Pancreas (tissue), 10 donors: ENCODE data around the gene CCDC97. TPM values are rescaled to one million over a fixed set of nuclear protein-coding genes. Genes with fewer than 3 reads are reported as not detected.
A peak's percentile ranks its signal among the peaks of the same experiment; 100 is the strongest.

Experiments used
- ATAC-seq, 4 donors: fragments of 200-7000 bp; cut with Tn5 transposase; one replicate each; pipeline versions ENCODE4 v1.8.0 to v1.9.1; 2020; ENCODE audit warnings: mild to moderate bottlenecking in 4 of 4, moderate library complexity in 4 of 4
- DNase-seq, 6 donors: peaks; one replicate each; pipeline ENCODE4 v3.0.0-alpha.2; 2020
- FAIRE-seq: peaks from 2 replicates; lab custom pipeline; 2012; peaks lifted over from hg19 to GRCh38; lab: Jason Lieb, UNC
- H3K27ac ChIP-seq, 4 donors: fragments of 200-600 bp; sonication (generic); 1 replicate in 3 of 4; 2 replicates in 1 of 4; pipeline versions ENCODE4 v1.5.0 to v1.8.0; 2020
- H3K27me3 ChIP-seq, 4 donors: fragments of 200-600 bp; one replicate each; pipeline ENCODE4 v1.8.0; 2021
- H3K36me3 ChIP-seq, 3 donors: fragments of 200-600 bp; sonication (generic) in 1 of 3; one replicate each; pipeline versions ENCODE4 v1.5.0 to v1.8.0; 2020 to 2021
- H3K4me1 ChIP-seq, 3 donors: fragments of 200-600 bp; one replicate each; pipeline ENCODE4 v1.8.0; 2021
- H3K4me3 ChIP-seq, 4 donors: fragments of 200-600 bp; sonication (generic) in 2 of 4; one replicate each; pipeline versions ENCODE4 v1.5.0 to v1.8.0; 2020 to 2021
- H3K9me3 ChIP-seq, 4 donors: fragments of 200-600 bp; one replicate each; pipeline ENCODE4 v1.8.0; 2021
- CTCF ChIP-seq, 4 donors: fragments of 200-600 bp; sonication (generic) in 3 of 4; IDR thresholded peaks; one replicate each; pipeline versions ENCODE4 v1.5.0 to v1.8.0; 2021; ENCODE audit warnings: antibody characterized with exemption in 4 of 4
- WGBS, 2 donors: extraction: QIAGEN DNeasy Blood & Tissue Kit; methylation state at CpG; one replicate each; pipeline ENCODE4 v1.1.7; 2013; 5-methylcytosine and 5-hydroxymethylcytosine counted together
- intact Hi-C, 3 donors: fragments of 100-400 bp; cut with DNase I; formaldehyde crosslinking; loops; one replicate each; pipeline versions ENCODE4 v1.11.1 to v1.14.2; 2022
- polyA plus RNA-seq, 2 donors: library from polyadenylated mRNA; stranded (reverse); fragments of 200-250 nt; gene quantifications; one replicate each; pipeline ENCODE4 v1.2.3, GENCODE V29; 2013
- total RNA-seq, 6 donors: library from RNA; stranded (reverse); fragmentation: NEBNext Ultra II Directional in 4 of 6; extraction: Animal tissue kit (Norgen Biotek cat#: 25700) in 4 of 6; gene quantifications; one replicate each; pipeline versions ENCODE4 v1.2.1 to v1.2.4, GENCODE V29; 2021 to 2023
- donor health status: healthy with polysubstance abuse.
- donor health status: DM: no; HTN: no; CAD: no; lungs with moderate emphysema.
- donor health status: DM: no; HTN: no; CAD: no.
- donor health status: control.
- donor health status: control.
- donor health status: Bipolar disorder and iron deficiency.
- donor health status: DM: yes; HTN: yes; CAD: no.
- donor health status: DM: no; HTN: no; CAD: no.
- donor health status: DM: no; HTN: no; CAD: no.
- donor health status: DM: yes; HTN: yes; CAD: no.

The CCDC97 gene
- total and polyA plus RNA-seq, 8 donors = 9.4 to 19.2 (median 12.6) TPM

- Histone ChIP-seq H3K27ac (peak overlapping the region in 1 of 4 donors; percentile 98), H3K9me3 (no peaks in the 10 kb centered on the region), H3K27me3 (no peaks in the 10 kb centered on the region), H3K4me3 (peak overlapping the region; percentile 47 to 84 (median 65)), H3K36me3 (peaks cover 0 to 10% (median 9%) of the 10 kb centered on the region in 3 donors), H3K4me1 (peaks cover 6 to 25% (median 6%) of the 10 kb centered on the region in 3 donors)
- ATAC-seq = no peak
- 38 to 43% methylated on average over 5 of the region's 5 CpGs for WGBS, 2 donors
- intact Hi-C loops = no loop called here
- FAIRE-seq = no peak
- DNase-seq = no peak
- TF ChIP-seq CTCF (IDR thresholded peaks at IDR 0.05) = no peak
These were observed 1.1 kb downstream of the CCDC97 start for GRCh38 chr19:41311072-41311471.

- no peak overlapping the region for H3K27ac ChIP-seq
- no peaks in the 10 kb centered on the region for H3K9me3 ChIP-seq
- peaks cover 6 to 25% (median 6%) of the 10 kb centered on the region in 3 donors for H3K4me1 ChIP-seq
- 86 to 90% methylated on average over 8 of the region's 8 CpGs for WGBS, 2 donors
- ATAC-seq (no peak), FAIRE-seq (no peak), DNase-seq (no peak)
- TF ChIP-seq CTCF (IDR thresholded peaks at IDR 0.05) = no peak
- H3K4me3 ChIP-seq = no peak overlapping the region
- H3K36me3 ChIP-seq = peaks cover 0 to 10% (median 8%) of the 10 kb centered on the region in 3 donors
- H3K27me3 ChIP-seq = no peaks in the 10 kb centered on the region
- intact Hi-C loops = no loop called here
These were observed 1.6 kb downstream of the CCDC97 start for GRCh38 chr19:41311613-41312012.

GRCh38 chr19:41316306-41316920 is 6.4 kb downstream of the CCDC97 start:
- whole genome bisulfite sequencing, 2 donors = 94% methylated on average over 24 of the region's 24 CpGs
- Histone ChIP-seq H3K27ac (no peak overlapping the region), H3K4me3 (no peak overlapping the region), H3K9me3 (no peaks in the 10 kb centered on the region), H3K4me1 (peaks cover 0 to 6% (median 0%) of the 10 kb centered on the region in 3 donors), H3K27me3 (no peaks in the 10 kb centered on the region), H3K36me3 (peaks cover 0 to 24% (median 17%) of the 10 kb centered on the region in 3 donors)
- FAIRE-seq = no peak
- DNase-seq = no peak
- no peak for ATAC-seq
- intact Hi-C loops = no loop called here
- TF ChIP-seq CTCF (IDR thresholded peaks at IDR 0.05) = no peak

GRCh38 chr19:41318696-41319499 is 8.9 kb downstream of the CCDC97 start:
- no peak for ATAC-seq
- H3K4me3 ChIP-seq = no peak overlapping the region
- intact Hi-C loops = no loop called here
- no peaks in the 10 kb centered on the region for H3K4me1 ChIP-seq
- no peak for FAIRE-seq
- no peaks in the 10 kb centered on the region for H3K9me3 ChIP-seq
- no peak for TF ChIP-seq CTCF (IDR thresholded peaks at IDR 0.05)
- peak in 1 of 6 donors; percentile 10 for DNase-seq
- WGBS, 2 donors = 81 to 88% methylated on average over 19 of the region's 19 CpGs
- H3K36me3 ChIP-seq = peaks cover 0 to 24% (median 17%) of the 10 kb centered on the region in 3 donors
- H3K27ac ChIP-seq = no peak overlapping the region
- no peaks in the 10 kb centered on the region for H3K27me3 ChIP-seq
